Right atrium auricular region (tissue), 2 donors: ENCODE measurements around the gene CREBBP. TPM values are rescaled to one million over a fixed set of nuclear protein-coding genes. Genes with fewer than 3 reads are reported as not detected.

Source experiments
- DNase-seq: peaks from one replicate; pipeline ENCODE4 v3.0.0-alpha.2; 2019; ENCODE audit warnings: low spot score
- H3K27ac ChIP-seq, 2 donors: fragments of 200-600 bp; sonication (generic); 1 replicate in 1 of 2; 2 replicates in 1 of 2; pipeline ENCODE4 v1.5.1; 2016 to 2019
- H3K27me3 ChIP-seq, 2 donors: fragments of 200-600 bp; sonication (generic); one replicate each; pipeline versions ENCODE4 v1.5.1 to v1.6.0; 2017 to 2019
- H3K36me3 ChIP-seq: fragments of 200-600 bp; sonication (generic); one replicate; pipeline ENCODE4 v1.5.1; 2016
- H3K4me1 ChIP-seq, 2 donors: fragments of 200-600 bp; sonication (generic); one replicate each; pipeline versions ENCODE4 v1.5.1 to v1.6.0; 2017 to 2019
- H3K4me3 ChIP-seq, 2 donors: fragments of 200-600 bp; sonication (generic); 1 replicate in 1 of 2; 2 replicates in 1 of 2; pipeline ENCODE4 v1.5.1; 2017 to 2019; ENCODE audit warnings: mild to moderate bottlenecking in 1 of 2, moderate library complexity in 1 of 2
- H3K9me3 ChIP-seq, 2 donors: fragments of 200-600 bp; sonication (generic); one replicate each; pipeline ENCODE4 v1.5.1; 2019
- CTCF ChIP-seq, 2 donors: fragments of 200-600 bp; sonication (generic); IDR thresholded peaks; one replicate each; pipeline ENCODE4 v1.5.1; 2019; ENCODE audit warnings: antibody characterized with exemption in 2 of 2
- total RNA-seq, 2 donors: library from RNA; depleted of rRNA; stranded (reverse); fragments of >200 nt; gene quantifications; one replicate each; pipeline ENCODE4 v1.1.0, GENCODE V29; 2016

Gene CREBBP
- total RNA-seq, 2 donors from 2014 or later = 38.3 to 54.3 TPM

DNA sequence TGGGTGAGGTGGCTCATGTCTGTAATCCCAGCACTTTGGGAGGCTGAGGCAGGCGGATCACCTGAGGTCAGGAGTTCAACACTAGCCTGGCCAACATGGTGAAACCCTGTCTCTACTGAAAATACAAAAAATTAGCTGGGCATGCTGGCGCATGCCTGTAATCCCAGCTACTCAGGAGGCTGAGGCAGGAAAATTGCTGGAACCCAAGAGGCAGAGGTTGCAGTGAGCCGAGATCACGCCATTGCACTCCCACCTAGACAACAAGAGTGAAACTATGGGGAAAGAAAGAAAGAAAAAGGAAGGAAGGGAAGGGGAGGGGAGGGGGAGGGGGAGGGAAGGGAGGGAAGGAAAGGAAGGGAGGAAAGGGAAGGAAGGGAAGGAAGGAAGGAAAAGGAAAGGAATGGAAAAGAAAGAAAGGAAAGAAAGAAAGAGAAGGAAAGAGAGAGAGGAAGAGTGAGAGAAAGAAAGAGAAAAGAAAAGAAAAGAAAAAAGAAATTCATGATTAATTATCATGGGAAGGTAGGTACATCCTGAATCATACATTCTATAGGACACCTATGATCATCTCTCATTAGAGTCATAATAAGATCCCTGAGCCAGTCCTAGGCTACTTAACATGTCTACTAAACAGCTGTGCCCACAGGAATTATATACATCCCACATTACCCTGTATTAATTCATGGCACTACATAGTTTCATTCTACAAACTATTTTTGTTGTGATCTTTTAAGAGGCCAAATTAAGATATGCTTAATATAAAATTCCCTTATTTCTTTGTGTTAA is 40.9 kb downstream of the CREBBP start:
- Histone ChIP-seq H3K4me1 (peaks cover 0 to 54% of the 10 kb centered on the region in 2 donors), H3K4me3 (no peak overlapping the region), H3K36me3 (no peaks in the 10 kb centered on the region), H3K9me3 (no peaks in the 10 kb centered on the region), H3K27ac (no peak overlapping the region), H3K27me3 (no peaks in the 10 kb centered on the region)
- no peak for TF ChIP-seq CTCF (IDR thresholded peaks at IDR 0.05)
- DNase-seq = no peak

- no peaks in the 10 kb centered on the region for H3K9me3 ChIP-seq
- H3K27me3 ChIP-seq = no peaks in the 10 kb centered on the region
- H3K27ac ChIP-seq = no peak overlapping the region
- TF ChIP-seq CTCF (IDR thresholded peaks at IDR 0.05) = no peak
- no peaks in the 10 kb centered on the region for H3K36me3 ChIP-seq
- peaks cover 0 to 54% of the 10 kb centered on the region in 2 donors for H3K4me1 ChIP-seq
- no peak overlapping the region for H3K4me3 ChIP-seq
- no peak for DNase-seq
These were observed 41.7 kb downstream of the CREBBP start for GRCh38 chr16:3838600-3839401.

DNA sequence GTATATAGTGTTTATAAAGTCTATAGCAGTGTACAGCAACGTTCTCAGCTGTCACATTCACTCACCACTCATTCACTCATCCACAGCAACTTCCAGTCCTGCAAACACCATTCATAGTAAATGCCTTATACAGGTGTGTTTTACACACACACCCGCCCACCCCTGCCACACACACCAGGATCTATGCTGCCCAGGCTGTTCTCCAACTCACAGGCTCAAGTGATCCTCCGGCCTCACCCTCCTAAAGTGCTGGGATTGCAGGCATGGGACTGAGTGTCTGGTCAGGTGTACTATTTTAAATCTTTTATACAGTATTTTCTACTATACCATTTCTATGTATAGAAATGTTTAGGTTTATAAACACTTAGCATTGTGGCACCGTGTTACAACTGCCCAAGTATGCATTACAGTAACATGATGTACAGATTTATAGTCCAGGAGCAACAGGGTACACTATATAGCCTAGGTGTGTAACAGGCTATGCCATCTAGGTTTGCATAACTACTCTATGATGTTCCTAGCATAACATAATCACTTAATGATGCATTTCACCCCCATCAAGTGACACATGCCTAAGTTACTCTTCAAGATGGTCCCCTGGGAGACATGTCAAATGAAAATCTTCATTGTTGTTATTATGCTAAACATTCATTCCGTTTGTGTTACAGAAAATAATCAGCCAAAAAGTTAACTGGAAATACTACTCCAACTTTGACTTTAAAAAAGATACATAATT is 42.5 kb downstream of the CREBBP start:
- no peak for DNase-seq
- Histone ChIP-seq H3K4me1 (peaks cover 0 to 49% of the 10 kb centered on the region in 2 donors), H3K27me3 (no peaks in the 10 kb centered on the region), H3K27ac (no peak overlapping the region), H3K9me3 (peaks cover 0 to 1% of the 10 kb centered on the region in 2 donors), H3K4me3 (no peak overlapping the region), H3K36me3 (no peaks in the 10 kb centered on the region)
- no peak for TF ChIP-seq CTCF (IDR thresholded peaks at IDR 0.05)

GRCh38 chr16:3836641-3837040 is 43.9 kb downstream of the CREBBP start:
- TF ChIP-seq CTCF (IDR thresholded peaks at IDR 0.05) = no peak
- Histone ChIP-seq H3K4me1 (peaks cover 0 to 37% of the 10 kb centered on the region in 2 donors), H3K27me3 (no peaks in the 10 kb centered on the region), H3K36me3 (no peaks in the 10 kb centered on the region), H3K4me3 (no peak overlapping the region), H3K9me3 (peaks cover 0 to 9% of the 10 kb centered on the region in 2 donors), H3K27ac (no peak overlapping the region)
- DNase-seq = no peak

GRCh38 chr16:3835089-3835602 is 45.4 kb downstream of the CREBBP start:
- TF ChIP-seq CTCF (IDR thresholded peaks at IDR 0.05) = no peak
- no peak overlapping the region for H3K4me3 ChIP-seq
- H3K27ac ChIP-seq = no peak overlapping the region
- H3K36me3 ChIP-seq = no peaks in the 10 kb centered on the region
- DNase-seq = no peak
- peaks cover 0 to 9% of the 10 kb centered on the region in 2 donors for H3K9me3 ChIP-seq
- H3K27me3 ChIP-seq = no peaks in the 10 kb centered on the region
- H3K4me1 ChIP-seq = peaks cover 0 to 22% of the 10 kb centered on the region in 2 donors
